ENCODE measurements around the gene TRIM36.

- TF ChIP-seq CTCF (IDR thresholded peaks at IDR 0.05) (no peak), POLR2AphosphoS5 (IDR thresholded peaks at IDR 0.05) (no peak), POLR2A (IDR thresholded peaks at IDR 0.05) (no peak), EP300 (IDR thresholded peaks at IDR 0.05) (no peak)
Measured at GRCh38 chr5:115087951-115088350, 81.8 kb downstream of the TRIM36 start.
